Activated CD4-positive, alpha-beta T cell treated with anti-CD3 and anti-CD28 coated beads, Interleukin-2, amount 50 U/mL, for 24 hours (primary cell): Measurements from ENCODE around the gene STK33.

Experiments used
- DNase-seq, 2 donors: peaks; one replicate each; pipeline ENCODE4 v3.0.0-alpha.2; 2020; ENCODE audit warnings: low read depth in 1 of 2, low spot score in 1 of 2

Gene STK33

GRCh38 chr11:8375932-8376331, 218.1 kb downstream of the STK33 start:
- no peak for DNase-seq

DNA sequence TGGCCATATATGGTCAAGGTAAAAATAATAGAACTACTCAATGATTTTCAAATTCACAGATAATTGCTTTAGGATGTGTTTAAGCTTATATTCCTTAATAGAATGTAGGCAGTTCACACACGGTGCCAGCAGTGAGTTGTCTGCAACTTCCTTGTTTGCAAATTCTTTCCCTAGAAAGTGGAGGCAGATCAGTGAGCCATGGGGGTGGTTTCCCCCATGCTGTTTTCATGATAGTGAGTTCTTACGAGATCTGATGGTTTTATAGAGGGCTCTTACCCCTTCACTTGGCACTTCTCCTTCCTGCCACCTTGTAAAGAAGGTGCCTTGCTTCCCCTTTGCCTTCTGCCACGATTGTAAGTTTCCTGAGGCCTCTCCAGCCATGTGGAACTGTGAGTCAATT, 218.6 kb downstream of the STK33 start:
- DNase-seq = no peak

- DNase-seq = no peak
Observed at GRCh38 chr11:8374716-8375115, 219.3 kb downstream of the STK33 start.

DNA sequence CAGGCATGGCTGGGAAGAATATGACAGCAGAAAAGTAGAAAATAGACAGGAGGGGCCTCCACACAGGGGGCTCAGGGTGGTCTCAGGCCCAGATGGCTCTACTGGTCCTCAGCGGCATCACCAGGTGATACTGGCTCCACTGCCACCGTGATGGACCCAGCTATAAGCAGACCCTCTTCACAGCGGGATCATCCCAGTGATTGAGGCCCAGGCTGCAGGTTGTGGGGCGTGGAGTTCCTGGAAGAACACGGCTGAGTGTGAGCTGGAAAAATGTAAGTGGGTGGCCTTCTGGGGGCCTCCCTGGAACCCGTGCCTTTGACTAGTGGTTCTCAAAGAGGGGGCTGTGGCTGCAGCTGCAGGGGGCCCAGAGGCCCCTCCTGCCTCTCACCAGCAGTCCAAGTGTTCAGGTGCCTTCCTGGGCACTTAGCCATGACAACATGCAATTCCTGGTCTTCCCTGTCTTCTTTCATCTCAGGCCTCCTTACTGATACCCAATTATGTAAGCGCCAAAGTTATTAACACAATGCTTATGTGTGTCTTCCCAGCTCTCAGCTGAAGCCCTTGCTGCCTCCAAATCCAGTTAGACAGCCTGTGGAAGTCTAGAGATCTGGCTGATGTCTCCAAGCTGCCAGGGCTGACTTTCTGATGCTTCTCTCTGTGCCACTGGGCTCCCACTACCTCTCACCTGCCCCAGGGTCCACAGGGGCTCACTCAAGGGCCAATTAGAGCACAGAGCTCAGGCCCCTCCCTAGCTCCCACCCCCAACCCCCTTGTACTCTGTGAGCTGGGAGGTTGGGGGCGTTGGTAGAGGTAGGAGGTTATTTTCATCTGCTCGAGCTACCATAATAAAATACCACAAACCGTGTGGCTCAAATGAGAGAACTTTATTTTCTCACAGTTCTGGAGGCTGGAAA, 220.3 kb downstream of the STK33 start:
- no peak for DNase-seq

- no peak for DNase-seq
Observed at GRCh38 chr11:8372641-8373381, 221.2 kb downstream of the STK33 start.

- DNase-seq = no peak
Observed at GRCh38 chr11:8371516-8371884, 222.5 kb downstream of the STK33 start.

DNA sequence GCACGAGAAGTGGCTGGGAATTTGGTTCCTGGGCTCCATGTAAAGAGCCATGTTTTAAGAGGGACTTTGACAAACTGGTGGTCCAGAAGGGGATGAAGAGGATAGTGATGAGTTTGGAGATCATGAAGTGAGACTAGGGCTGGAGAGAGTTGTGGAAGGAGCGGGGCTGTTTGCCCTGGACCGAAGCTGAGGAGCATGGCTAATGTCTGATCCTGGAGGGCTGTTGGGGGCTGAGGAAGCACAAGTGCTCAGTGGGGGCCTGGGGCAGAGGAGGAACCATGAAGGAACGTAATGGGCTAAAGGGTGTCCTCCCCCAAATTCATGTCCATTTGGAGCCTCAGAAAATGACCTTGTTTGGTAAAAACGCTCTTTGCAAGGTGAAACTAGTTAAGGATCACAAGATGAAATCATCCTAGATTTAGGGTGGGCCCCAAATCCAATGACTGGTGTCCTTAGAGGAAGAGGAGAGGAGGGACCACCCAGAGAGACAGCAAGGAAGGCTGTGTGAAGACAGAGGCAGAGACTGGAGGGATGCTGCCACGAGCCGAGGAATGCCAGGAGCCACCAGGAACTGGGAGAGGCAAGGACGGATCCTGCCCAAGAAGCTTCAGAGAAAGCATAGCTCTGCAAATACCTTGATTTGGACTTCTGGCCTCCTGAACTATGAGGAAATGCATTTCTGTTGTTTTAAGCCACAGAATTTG, 223.1 kb downstream of the STK33 start:
- DNase-seq = no peak

DNA sequence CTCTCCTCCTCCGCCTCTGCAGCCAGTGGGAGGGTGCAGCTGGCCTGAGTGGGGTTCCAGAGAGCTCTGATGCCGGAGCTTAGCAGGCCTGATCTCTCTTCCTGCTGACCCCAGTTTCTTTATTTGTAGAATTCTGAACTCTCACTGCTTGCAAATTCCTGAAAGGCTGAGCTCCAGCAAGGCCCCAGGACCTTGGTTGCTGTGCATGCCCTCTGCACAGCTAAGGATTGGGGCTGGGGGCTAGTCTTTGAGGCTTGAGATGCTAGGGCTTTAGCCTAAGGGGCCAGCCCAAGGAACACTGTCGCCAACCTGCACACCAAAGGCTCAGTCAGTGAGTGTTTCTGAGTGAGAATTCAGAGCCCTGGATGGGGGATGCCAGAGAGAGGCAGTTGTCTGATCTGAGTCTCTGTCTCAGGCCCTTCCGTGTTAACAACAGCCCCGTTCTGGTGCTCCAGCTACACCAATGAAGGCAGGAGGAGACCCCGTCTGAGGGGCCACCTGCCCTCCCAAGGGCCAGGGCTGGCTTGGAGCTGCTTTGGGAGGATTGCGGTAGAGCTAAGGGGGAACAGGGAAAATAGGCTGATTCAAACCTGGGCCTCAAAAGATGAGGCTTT, 224.3 kb downstream of the STK33 start:
- no peak for DNase-seq

GRCh38 chr11:8368772-8369171, 225.3 kb downstream of the STK33 start:
- DNase-seq = no peak

GRCh38 chr11:8368194-8368593, 225.8 kb downstream of the STK33 start:
- no peak for DNase-seq

GRCh38 chr11:8366316-8366715, 227.7 kb downstream of the STK33 start:
- DNase-seq = no peak

GRCh38 chr11:8365216-8365941, 228.6 kb downstream of the STK33 start:
- DNase-seq = no peak

DNA sequence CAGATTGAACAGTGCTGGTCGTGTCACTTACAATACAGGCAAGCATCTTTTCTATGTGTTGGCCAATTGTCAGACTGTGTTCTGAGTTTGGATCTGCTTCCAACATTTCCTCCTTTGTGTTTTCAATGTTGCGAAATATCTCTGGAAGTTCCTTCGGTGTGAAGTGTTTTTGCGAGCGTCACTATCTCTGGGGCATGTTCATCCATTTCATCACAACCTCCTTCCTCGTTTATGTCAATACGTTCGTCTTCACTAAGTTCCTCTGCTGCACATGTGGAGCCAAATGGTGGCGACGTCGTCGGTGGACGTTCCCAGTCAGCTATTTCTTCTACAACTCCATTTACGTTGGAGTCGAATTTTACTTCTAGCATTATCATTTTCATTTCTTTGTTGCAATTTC, 230.1 kb downstream of the STK33 start:
- no peak for DNase-seq

DNA sequence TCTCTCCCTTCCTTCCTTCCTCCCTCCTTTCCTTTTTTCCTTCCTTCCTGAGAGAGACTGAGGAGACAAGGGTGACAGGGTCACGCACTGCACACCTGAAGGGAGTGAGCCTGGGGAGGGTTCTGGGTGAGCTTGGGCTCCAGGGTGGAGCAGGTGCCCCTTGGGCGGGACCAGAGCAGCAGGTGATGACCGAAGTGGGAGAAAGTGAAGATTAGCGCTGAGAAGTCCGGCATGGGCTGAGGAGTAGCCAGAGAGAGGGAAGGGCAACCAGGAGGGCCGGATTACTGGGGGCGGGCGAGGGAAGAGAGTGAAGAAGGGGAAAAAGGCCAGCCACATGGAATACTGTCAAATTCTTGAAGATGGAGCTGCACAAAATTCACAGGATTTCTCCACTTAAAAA, 231.1 kb downstream of the STK33 start:
- no peak for DNase-seq

DNA sequence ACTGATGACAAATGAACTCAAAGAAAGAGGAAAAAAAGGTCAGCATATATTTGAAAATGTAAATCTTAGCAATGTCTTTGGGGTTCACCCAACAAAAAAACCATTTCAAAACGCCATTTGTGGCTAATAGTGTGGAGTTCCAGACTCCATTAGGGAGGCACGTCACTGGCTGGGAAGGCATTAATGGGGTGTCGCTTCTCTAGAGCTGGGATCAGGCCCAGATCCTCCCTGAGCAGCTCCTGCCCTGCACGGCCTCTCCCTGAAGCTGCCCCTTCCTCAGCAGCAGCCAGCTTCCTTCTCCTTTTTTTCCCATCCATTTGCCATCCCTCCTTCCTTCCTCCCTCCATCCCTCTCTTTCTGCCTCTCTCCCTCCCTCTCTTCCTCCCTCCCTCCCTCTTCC, 231.5 kb downstream of the STK33 start:
- no peak for DNase-seq

GRCh38 chr11:8361664-8362210, 232.3 kb downstream of the STK33 start:
- DNase-seq = no peak

DNA sequence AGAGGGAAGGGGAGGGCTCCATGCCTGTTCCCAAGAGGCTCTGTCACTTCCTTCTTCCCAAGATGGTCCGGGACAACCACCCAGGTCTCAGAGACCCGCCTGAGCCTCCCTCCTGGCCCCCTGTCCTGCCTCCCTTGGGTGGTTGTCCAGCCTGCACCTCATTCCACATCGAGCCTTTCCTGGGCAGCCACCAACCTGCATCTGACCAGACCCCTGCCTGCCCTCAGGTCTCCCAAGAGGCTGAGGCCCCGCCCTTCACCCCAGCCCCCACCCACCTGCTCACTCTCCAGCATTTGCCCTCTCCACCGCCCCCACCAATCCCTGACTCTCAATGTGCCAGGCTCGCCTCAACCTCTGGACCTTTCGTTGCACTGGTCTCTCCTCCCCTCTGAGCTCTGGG, 232.8 kb downstream of the STK33 start:
- DNase-seq = no peak

GRCh38 chr11:8360086-8360828, 233.8 kb downstream of the STK33 start:
- no peak for DNase-seq

DNA sequence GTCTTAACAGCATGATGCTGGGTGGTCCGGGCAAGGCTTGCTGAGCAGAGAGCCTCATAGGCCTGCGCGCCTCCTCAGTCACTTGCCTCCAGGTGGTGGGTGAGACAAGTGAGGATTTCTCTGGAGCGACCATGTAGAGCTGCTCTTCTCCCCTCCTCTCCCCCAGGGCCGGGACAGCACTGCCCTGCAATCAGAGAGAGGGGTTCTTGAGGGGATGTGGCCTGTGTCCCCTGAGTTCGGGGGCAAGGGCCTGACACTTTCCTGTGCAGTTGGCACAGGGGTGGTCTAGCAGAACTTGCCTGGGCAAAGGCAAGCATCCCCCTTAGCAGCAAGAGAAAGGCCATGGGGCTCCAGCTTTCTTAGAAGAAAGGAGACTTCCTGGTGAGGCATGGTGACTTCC, 234.5 kb downstream of the STK33 start:
- DNase-seq = no peak
